ENCODE results near the gene KIN. TPM values are rescaled to one million over a fixed set of nuclear protein-coding genes. Genes with fewer than 3 reads are reported as not detected.

KIN gene
- total RNA-seq, 1 experiment from 2014 or later, result 23.4 TPM

DNA sequence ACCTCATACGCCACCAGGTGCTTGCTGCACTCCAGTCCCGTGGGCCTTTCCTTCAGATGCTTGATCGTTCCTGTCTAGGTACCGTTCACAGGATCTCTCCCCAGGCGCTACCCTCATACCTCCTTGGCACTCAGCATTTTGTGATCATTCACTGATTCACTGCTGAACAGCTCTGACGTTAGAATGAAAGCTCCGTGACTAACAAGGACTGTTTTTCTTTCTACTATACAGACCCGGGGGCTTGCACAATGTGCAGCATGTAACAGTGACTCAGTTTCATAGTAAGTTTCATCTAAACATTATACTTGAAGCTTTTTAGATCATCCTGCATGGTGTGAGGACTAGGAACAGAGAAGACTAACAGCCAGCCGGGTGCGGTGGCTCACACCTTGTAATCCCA, 20.6 kb downstream of the KIN start:
- H3K4me2 ChIP-seq (ENCODE audit: insufficient read depth, insufficient read length, low read length), result no peak overlapping the region
- H3K9me3 ChIP-seq (ENCODE audit: control insufficient read depth, low read depth, low read length), result no peaks in the 10 kb centered on the region
- no peak overlapping the region for H2AFZ ChIP-seq (ENCODE audit: low read length)
- no peak overlapping the region for H3K23ac ChIP-seq (ENCODE audit: insufficient read length, low read depth, low read length)
- H4K5ac ChIP-seq (ENCODE audit: insufficient read length, low read depth, low read length), result no peak overlapping the region
- H3K79me1 ChIP-seq (ENCODE audit: insufficient read depth, low read depth, low read length, poor library complexity, severe bottlenecking), result no peaks in the 10 kb centered on the region
- no peak overlapping the region for H3K9ac ChIP-seq (ENCODE audit: extremely low read depth, insufficient read length, low read length)
- H3K23me2 ChIP-seq (ENCODE audit: insufficient read length, low read depth, low read length, poor library complexity, severe bottlenecking), result no peaks in the 10 kb centered on the region
- H4K8ac ChIP-seq (replicated peaks; ENCODE audit: insufficient read length, low read depth, low read length), result no peak overlapping the region
- H3K4me1 Mint-ChIP-seq, result no peaks in the 10 kb centered on the region
- no peak overlapping the region for H3K27ac Mint-ChIP-seq
- no peak for DNase-seq
- no peaks in the 10 kb centered on the region for H3K9me3 Mint-ChIP-seq
- no peak overlapping the region for H2BK120ac ChIP-seq (ENCODE audit: low read depth, low read length, poor library complexity, severe bottlenecking)
- no peak overlapping the region for H2BK12ac ChIP-seq (ENCODE audit: insufficient read length, low read depth, low read length)
- no peak overlapping the region for H2BK15ac ChIP-seq (ENCODE audit: low read depth, low read length)
- H2AK5ac ChIP-seq (ENCODE audit: insufficient read length, low read length), result no peak overlapping the region
- H3K56ac ChIP-seq (ENCODE audit: insufficient read length, low read depth, low read length), result no peak overlapping the region
- H3K79me2 ChIP-seq (ENCODE audit: insufficient read depth, low read length), result no peaks in the 10 kb centered on the region
- no CpG with 5 or more reads among the region's 10 CpGs for WGBS (ENCODE audit: extremely low coverage, insufficient read length, low lambda C conversion rate)
- H3K18ac ChIP-seq (ENCODE audit: insufficient read length, low read depth, low read length), result no peak overlapping the region
- TF ChIP-seq, protein P1, sequence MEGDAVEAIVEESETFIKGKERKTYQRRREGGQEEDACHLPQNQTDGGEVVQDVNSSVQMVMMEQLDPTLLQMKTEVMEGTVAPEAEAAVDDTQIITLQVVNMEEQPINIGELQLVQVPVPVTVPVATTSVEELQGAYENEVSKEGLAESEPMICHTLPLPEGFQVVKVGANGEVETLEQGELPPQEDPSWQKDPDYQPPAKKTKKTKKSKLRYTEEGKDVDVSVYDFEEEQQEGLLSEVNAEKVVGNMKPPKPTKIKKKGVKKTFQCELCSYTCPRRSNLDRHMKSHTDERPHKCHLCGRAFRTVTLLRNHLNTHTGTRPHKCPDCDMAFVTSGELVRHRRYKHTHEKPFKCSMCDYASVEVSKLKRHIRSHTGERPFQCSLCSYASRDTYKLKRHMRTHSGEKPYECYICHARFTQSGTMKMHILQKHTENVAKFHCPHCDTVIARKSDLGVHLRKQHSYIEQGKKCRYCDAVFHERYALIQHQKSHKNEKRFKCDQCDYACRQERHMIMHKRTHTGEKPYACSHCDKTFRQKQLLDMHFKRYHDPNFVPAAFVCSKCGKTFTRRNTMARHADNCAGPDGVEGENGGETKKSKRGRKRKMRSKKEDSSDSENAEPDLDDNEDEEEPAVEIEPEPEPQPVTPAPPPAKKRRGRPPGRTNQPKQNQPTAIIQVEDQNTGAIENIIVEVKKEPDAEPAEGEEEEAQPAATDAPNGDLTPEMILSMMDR (conservative IDR thresholded peaks at IDR 0.05), result no peak
- peaks cover 27 to 74% (median 68%) of the 10 kb centered on the region in 3 experiments; a peak in 6 of 7 replicates for H3K36me3 Mint-ChIP-seq (ENCODE audit: insufficient read depth in 1 of 3, low read depth in 3 of 3)
- no peak overlapping the region for H2BK20ac ChIP-seq (ENCODE audit: low read depth, low read length, poor library complexity, severe bottlenecking)
- no peak overlapping the region for H4K91ac ChIP-seq (ENCODE audit: insufficient read length, low read depth, low read length)
- no peaks in the 10 kb centered on the region for H3K27me3 ChIP-seq (ENCODE audit: insufficient read depth, low read length)
- no peak overlapping the region for H3K4ac ChIP-seq (ENCODE audit: low read depth, low read length)
- H3K14ac ChIP-seq (ENCODE audit: insufficient read depth, low read length), result no peak overlapping the region
- no peaks in the 10 kb centered on the region for H3K27me3 Mint-ChIP-seq (ENCODE audit: low read depth)
- no peak overlapping the region for H3K27ac ChIP-seq (ENCODE audit: insufficient read length, low read depth, low read length)
- no peaks in the 10 kb centered on the region for H3K4me1 ChIP-seq (ENCODE audit: insufficient read depth, low read length)
- H3K4me3 Mint-ChIP-seq, result no peak overlapping the region
- H4K20me1 ChIP-seq (ENCODE audit: control insufficient read depth, insufficient read depth, insufficient read length), result no peaks in the 10 kb centered on the region
- H2BK5ac ChIP-seq (ENCODE audit: insufficient read length, low read length), result no peak overlapping the region
- no peak overlapping the region for H3T11ph ChIP-seq (ENCODE audit: low read length)
